Jurkat, Clone E6-1 (cell line): ENCODE measurements around the gene MRE11.
"Not testable (repeated sequence)": the region's sequence is repeated elsewhere in the genome, so short reads cannot be mapped to it uniquely, and the experiment has no call there.

Experiments
- DNase-seq: peaks from one replicate; pipeline ENCODE4 v3.0.0-alpha.2; 2011; ENCODE audit warnings: low read depth, low spot score
- H3K4me3 ChIP-seq: 2 replicates; pipeline ENCODE4 v1.5.1; 2011; ENCODE audit warnings: mild to moderate bottlenecking, low read length, control low read depth, moderate library complexity

Gene MRE11

GRCh38 chr11:94511932-94512781 is 18.5 kb upstream of the MRE11 start, which contains the start of gene C11orf97:
C11orf97 (plus strand) TSS chr11:94512461; CDS start chr11:94512529, 68 bp downstream.
- DNase-seq: no peak

DNA sequence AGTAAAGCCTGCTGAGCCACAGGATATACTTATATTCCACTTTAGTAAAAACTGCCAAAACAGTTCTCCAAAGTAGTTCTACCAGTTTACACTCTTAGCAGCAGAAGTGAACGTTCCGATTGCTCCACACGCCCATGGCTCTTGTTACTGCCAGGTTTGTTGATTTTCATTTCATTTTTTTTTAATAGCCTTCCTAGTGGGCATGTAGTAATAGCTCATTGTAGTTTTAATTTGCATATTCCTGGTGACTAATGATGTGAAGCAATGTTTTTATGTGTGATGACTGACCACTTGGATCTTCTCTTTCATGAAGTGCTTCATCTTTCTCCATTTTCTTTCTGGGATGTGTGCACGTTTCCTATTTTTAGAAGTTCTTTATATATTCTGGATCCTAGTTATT is 13.8 kb upstream of the MRE11 start:
- DNase-seq: no peak
- H3K4me3 ChIP-seq: no peak overlapping the region

More at GRCh38 chr11:94511932-94512781, 18.5 kb upstream of the MRE11 start, which contains the start of gene C11orf97:
- H3K4me3 ChIP-seq: no peak within 1 kb of the TSS

- not testable (repeated sequence) for DNase-seq, H3K4me3 ChIP-seq
These were observed 12.9 kb upstream of the MRE11 start for GRCh38 chr11:94506513-94506912.

GRCh38 chr11:94504689-94505293 is 11.1 kb upstream of the MRE11 start:
- H3K4me3 ChIP-seq: no peak overlapping the region
- peak; percentile 56 for DNase-seq

DNA sequence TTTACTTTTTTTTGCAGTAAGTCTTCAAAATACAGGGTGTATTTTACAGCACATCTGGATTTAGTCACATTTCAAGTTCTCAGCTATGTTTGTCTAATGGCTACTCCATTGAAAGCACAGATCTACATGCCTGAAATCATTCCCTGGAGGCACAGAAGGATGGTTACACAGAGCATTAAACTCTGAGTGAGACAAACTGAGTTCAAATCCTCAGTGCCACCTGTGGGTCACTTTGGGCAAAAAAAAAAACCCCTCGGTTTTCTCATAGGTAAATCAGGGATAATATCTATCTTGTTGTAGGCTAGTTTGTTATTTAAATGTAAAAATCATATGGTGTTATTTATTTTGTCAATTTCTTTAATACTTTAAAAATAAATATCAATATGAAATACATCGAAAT is 7.9 kb upstream of the MRE11 start:
- H3K4me3 ChIP-seq: no peak overlapping the region
- DNase-seq: no peak

DNA sequence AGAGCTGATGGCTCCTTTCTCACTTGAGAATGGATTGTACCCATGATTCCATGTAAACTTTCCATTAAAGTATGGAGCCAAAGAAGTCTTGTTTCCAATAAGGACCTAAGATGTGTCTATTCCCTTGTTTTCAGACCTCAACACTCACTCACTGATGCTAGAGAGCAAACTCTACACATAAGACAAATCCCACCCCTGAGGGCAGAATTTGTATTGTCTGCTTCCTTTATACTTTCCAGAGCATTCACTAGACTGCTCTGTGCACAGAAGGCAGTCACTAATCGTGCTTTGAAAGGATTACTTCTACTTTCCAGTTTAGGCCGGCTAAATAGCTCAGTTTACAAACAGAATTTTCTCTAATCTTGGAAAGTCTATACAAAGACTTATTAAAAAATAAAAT is 6.5 kb upstream of the MRE11 start:
- no peak overlapping the region for H3K4me3 ChIP-seq
- DNase-seq: no peak

DNA sequence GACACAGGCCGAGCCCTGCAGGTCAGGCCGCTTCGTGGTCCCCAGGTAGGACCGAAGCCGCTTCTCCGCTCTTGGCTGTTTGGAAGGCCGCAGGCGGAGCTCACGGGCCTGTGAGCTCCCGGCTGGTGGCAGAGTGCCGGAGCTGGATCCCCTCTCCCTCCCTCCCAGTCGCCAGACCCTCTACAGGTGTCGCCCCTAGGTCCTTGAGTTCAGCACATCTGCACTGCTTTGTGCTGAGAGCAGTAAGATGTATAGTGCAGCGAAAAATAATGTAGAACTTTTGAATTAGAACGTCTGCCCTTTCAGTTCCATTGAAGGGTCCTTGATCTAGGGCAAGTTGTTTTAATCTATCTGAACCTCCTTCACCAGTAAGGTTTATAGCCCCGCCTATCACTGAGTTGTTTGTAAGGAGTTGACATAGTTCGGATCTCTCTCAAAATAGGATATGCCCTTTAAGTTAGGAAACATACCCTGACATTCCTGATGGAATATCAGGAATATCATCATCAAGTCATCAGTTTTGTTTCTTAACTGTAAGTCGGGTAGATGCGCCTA is 559 bp upstream of the MRE11 start:
- no peak for DNase-seq
- peak overlapping the region; percentile 75 for H3K4me3 ChIP-seq

DNA sequence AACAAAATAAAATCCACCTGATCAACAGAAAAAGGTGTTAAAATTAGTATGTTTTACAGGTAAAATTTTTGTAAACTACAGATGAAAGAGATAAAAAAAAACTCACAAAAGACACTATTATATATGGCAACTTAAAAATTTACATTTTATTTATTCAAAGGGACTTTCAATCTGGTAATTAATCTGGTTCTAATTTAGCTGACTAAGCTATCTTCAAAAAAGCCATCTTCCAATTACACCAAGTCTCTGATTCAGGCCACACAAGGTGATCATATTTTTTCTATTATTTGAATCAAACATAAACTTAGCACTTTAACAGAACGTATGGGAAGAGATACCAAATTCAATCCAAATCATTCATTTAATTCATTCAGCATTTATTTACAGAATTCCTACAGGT is 7.6 kb downstream of the MRE11 start:
- no peak for DNase-seq
- no peak overlapping the region for H3K4me3 ChIP-seq

DNA sequence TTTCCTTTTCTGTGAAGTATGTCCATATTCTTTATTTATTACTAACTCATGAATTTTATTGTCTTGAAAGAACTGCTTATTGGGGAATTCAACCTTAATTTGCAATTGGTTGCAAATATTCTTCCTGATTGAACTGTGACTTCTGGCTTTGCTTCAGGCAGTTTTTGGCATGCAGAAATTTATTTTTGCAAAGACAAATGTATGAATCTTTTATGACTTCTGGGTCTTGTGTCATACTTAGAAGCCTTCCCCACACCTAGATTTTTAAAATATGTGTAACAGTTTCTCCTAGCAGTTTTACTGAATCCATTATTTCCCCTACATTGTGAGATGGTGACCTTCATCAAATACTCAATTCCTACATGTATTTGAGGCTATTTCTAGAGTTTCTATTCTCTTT is 12.3 kb downstream of the MRE11 start:
- no peak for DNase-seq
- no peak overlapping the region for H3K4me3 ChIP-seq

GRCh38 chr11:94477624-94478023 is 16.0 kb downstream of the MRE11 start:
- H3K4me3 ChIP-seq: no peak overlapping the region
- DNase-seq: no peak

GRCh38 chr11:94472916-94473799 is 20.5 kb downstream of the MRE11 start:
- peak; percentile 77 for DNase-seq
- no peak overlapping the region for H3K4me3 ChIP-seq

GRCh38 chr11:94469416-94469815 is 24.2 kb downstream of the MRE11 start:
- H3K4me3 ChIP-seq: no peak overlapping the region
- no peak for DNase-seq

DNA sequence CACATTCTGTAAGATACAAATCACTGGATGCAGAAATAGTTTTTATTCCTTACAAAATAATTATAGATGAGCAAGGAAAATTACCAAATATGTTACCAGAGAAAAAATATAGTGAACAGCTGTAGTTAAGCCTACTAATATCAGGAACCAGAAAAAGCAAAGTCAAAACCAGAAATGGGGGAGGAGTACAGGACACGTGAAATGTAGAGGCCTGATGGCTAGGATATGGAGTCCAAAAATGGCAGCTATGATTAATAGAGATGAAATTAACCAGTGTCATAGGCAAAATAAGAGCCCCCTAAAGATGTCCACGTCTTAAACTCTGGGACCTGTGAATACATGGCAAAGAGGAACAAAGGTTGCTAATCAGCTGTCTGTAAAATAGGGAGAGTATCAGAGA is 34.1 kb downstream of the MRE11 start:
- DNase-seq: no peak
- H3K4me3 ChIP-seq: no peak overlapping the region

DNA sequence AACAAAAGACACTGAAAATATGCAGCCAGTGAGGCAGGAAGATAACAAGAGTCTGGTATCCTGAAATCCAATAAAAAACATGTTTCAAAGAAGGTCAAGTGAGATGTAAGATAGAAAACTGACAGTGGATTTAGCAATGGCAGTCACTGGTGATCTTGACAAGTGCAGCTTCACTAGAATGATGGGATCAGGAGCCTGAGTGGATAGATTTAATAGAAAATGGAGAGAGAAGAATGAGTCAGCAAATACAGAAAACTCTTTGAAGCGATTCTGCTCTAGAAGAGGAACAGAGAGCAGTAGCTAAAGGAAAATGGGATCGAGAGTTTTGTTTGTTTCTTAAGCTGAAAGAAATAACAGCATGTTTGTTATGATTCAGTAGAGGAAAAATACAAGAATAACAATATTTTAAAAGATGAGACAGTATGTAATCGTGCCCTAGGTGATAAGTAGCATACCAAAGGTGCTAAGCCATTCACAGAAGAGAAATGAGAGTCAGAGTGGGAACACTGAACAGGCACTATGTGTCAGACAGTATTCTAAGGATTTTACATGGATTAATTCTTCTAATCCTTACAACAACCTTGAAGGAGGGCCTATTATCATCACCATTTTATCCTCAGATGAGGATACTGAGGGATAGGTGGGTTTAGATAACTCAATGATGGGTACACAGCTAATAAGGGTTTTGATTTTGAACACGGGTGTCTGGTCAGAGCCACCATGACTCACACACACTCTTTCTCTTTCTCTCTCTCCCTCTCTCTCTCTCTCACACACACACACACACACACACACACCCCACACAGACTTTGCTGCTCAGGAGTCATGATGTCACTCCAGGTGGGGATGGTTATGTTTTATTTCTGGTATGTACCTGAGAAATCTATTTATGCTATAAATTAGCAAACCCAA is 36.3 kb downstream of the MRE11 start:
- H3K4me3 ChIP-seq: no peak overlapping the region
- no peak for DNase-seq

- DNase-seq: no peak
- no peak overlapping the region for H3K4me3 ChIP-seq
These were observed 37.8 kb downstream of the MRE11 start for GRCh38 chr11:94455861-94456260.

DNA sequence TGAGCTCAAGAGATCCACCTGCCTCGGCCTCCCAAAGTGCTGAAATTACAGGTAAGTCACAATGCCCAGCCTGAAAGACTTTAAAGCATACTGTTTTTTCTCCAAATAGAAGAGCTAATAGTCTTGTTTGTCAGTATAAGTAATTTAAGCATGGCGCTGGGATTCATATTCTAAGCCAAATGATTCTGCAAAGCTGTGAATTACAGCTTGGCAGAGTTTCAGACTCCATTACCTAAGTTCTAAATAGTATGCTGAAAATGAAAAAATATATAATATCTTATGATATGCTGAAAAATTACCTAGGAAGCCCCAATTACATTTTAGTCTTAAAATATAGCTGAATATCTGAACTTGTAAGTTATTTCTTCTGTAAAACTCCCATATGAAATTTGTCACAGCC is 39.3 kb downstream of the MRE11 start:
- no peak for DNase-seq
- no peak overlapping the region for H3K4me3 ChIP-seq

GRCh38 chr11:94452988-94453387 is 40.7 kb downstream of the MRE11 start:
- H3K4me3 ChIP-seq: no peak overlapping the region
- DNase-seq: no peak

GRCh38 chr11:94450048-94450447 is 43.6 kb downstream of the MRE11 start:
- DNase-seq: no peak
- H3K4me3 ChIP-seq: no peak overlapping the region
